Ectodermal cell (in vitro differentiated cells): ENCODE results near the gene DEFB114.

Source experiments
- H3K27ac ChIP-seq: 2 replicates; pipeline ENCODE4 v1.7.0; 2013; ENCODE audit warnings: mild to moderate bottlenecking, low read depth, low read length; ENCODE audit not compliant: insufficient read depth, poor library complexity, severe bottlenecking
- H3K27me3 ChIP-seq: 2 replicates; pipeline ENCODE4 v1.7.0; 2013; ENCODE audit warnings: mild to moderate bottlenecking, low read length; ENCODE audit not compliant: insufficient read depth, control insufficient read depth, poor library complexity, severe bottlenecking
- H3K36me3 ChIP-seq: one replicate; pipeline ENCODE4 v1.7.0; 2013; ENCODE audit warnings: low read length; ENCODE audit not compliant: control insufficient read depth, insufficient read depth
- H3K4me1 ChIP-seq: one replicate; pipeline ENCODE4 v1.7.0; 2013; ENCODE audit warnings: low read length; ENCODE audit not compliant: control insufficient read depth, insufficient read depth
- H3K4me3 ChIP-seq: 2 replicates; pipeline ENCODE4 v1.7.0; 2013; ENCODE audit warnings: low read depth, low read length, control low read depth; ENCODE audit not compliant: insufficient read depth
- H3K9me3 ChIP-seq: 2 replicates; pipeline ENCODE4 v1.7.0; 2013; ENCODE audit warnings: mild to moderate bottlenecking, low read length, moderate library complexity; ENCODE audit not compliant: control insufficient read depth
- whole genome bisulfite sequencing, 2 experiments: methylation state at CpG; one replicate each; pipeline ENCODE4 v1.1.7; 2013; ENCODE audit warnings: missing lambda C conversion rate in 2 of 2; 5-methylcytosine and 5-hydroxymethylcytosine counted together

DEFB114 gene

GRCh38 chr6:49919261-49919660 is 44.7 kb downstream of the DEFB114 start:
- Histone ChIP-seq H3K9me3 (no peaks in the 10 kb centered on the region), H3K4me1 (peaks cover 14% of the 10 kb centered on the region), H3K4me3 (no peak overlapping the region), H3K27ac (no peak overlapping the region), H3K27me3 (no peaks in the 10 kb centered on the region), H3K36me3 (no peaks in the 10 kb centered on the region)
- 81 to 88% methylated on average over 3 to 4 of the region's 4 CpGs for WGBS, 2 experiments

GRCh38 chr6:49918787-49919186 is 45.2 kb downstream of the DEFB114 start:
- Histone ChIP-seq H3K4me1 (peaks cover 14% of the 10 kb centered on the region), H3K36me3 (no peaks in the 10 kb centered on the region), H3K4me3 (no peak overlapping the region), H3K27me3 (no peaks in the 10 kb centered on the region), H3K9me3 (no peaks in the 10 kb centered on the region), H3K27ac (no peak overlapping the region)
- WGBS, 2 experiments, result 6 to 21% methylated on average over 2 of the region's 2 CpGs

DNA sequence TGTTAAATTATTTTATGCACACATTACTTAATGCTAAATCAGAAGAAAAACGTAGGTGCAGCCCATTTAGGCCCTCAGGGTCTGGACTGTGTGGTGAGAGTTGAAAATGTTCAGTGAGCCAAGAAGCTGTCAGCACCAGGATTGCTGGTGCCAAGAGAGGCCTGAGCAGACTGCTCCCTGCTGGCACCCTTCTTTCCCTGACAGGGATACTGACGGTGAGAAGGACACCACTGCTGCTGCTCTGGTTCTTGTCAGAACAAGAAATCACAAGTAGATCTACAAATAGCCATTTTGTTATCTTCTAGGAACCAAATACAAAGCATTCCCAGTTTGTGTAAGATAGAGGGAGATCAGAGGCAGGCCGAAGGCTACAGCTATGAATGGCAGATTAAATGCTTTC is 48.9 kb downstream of the DEFB114 start:
- Histone ChIP-seq H3K4me1 (peaks cover 14% of the 10 kb centered on the region), H3K4me3 (no peak overlapping the region), H3K27me3 (no peaks in the 10 kb centered on the region), H3K27ac (no peak overlapping the region), H3K9me3 (no peaks in the 10 kb centered on the region), H3K36me3 (no peaks in the 10 kb centered on the region)
- WGBS, 2 experiments, result 24 to 35% methylated on average over 2 of the region's 3 CpGs

GRCh38 chr6:49913636-49914375 is 50.2 kb downstream of the DEFB114 start:
- Histone ChIP-seq H3K27ac (no peak overlapping the region), H3K4me1 (peaks cover 9% of the 10 kb centered on the region), H3K36me3 (no peaks in the 10 kb centered on the region), H3K9me3 (no peaks in the 10 kb centered on the region), H3K27me3 (no peaks in the 10 kb centered on the region), H3K4me3 (no peak overlapping the region)
- 63 to 67% methylated on average over 5 to 6 of the region's 6 CpGs for WGBS, 2 experiments

DNA sequence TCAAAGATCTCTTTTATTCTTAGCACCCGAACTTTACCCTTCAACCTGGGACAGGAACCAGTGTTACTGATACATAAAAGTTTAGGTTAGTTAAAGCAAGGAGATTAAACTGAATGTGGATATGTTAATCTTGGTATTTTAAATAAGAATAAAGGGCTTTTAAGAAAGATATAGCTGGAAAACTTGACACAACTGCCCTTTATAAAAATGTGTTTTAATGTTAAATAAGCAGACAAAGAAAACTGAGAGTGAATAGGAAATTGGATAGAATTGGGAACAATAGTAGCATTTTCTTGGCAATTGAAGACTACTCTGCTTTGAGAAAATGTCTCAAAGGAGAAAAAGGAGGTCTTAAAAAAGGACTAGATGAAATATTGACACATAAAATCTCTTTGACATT is 51.8 kb downstream of the DEFB114 start:
- no CpG with 5 or more reads among the region's 1 CpG for WGBS, 2 experiments

GRCh38 chr6:49911252-49911651 is 52.7 kb downstream of the DEFB114 start:
- Histone ChIP-seq H3K4me1 (peaks cover 3% of the 10 kb centered on the region), H3K9me3 (no peaks in the 10 kb centered on the region), H3K4me3 (no peak overlapping the region), H3K27me3 (no peaks in the 10 kb centered on the region), H3K27ac (no peak overlapping the region), H3K36me3 (no peaks in the 10 kb centered on the region)
- WGBS, 2 experiments, result 67 to 77% methylated on average over 2 of the region's 2 CpGs

More for the DNA sequence above, 51.8 kb downstream of the DEFB114 start:
- no peaks in the 10 kb centered on the region for H3K27me3 ChIP-seq
- H3K4me1 ChIP-seq, result peaks cover 3% of the 10 kb centered on the region
- H3K4me3 ChIP-seq, result no peak overlapping the region
- no peaks in the 10 kb centered on the region for H3K9me3 ChIP-seq
- no peak overlapping the region for H3K27ac ChIP-seq
- no peaks in the 10 kb centered on the region for H3K36me3 ChIP-seq
